ENCODE results near the gene PLGRKT. TPM values are rescaled to one million over a fixed set of nuclear protein-coding genes. Genes with fewer than 3 reads are reported as not detected.
A peak's percentile ranks its signal among the peaks of the same experiment; 100 is the strongest.
"Not testable (repeated sequence)": the region's sequence is repeated elsewhere in the genome, so short reads cannot be mapped to it uniquely, and the experiment has no call there.

PLGRKT gene
- total RNA-seq, 4 donors from 2014 or later, result 8.9 to 15.3 (median 12.3) TPM

DNA sequence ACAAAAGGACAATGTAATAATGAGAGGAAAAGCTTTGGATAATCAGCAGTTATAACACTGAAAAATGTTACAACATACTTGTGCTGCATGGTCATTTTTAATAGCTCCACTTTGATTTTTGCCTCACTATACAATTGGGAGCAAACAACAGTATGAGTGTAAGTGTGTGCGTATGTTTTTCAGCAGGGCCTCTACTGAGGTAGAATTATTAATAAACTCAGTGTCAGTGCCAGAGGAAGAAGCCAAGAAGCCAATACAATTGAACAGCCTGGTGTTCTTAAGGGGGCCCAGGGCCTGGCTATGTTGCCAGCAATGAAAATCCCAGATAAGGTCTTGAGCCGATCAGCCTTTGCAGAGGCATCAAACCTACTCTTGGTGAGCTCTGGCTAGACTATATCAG lies 81.9 kb downstream of the PLGRKT start:
- ATAC-seq (ENCODE audit: low FRiP score), result no peak
- TF ChIP-seq, protein P1, sequence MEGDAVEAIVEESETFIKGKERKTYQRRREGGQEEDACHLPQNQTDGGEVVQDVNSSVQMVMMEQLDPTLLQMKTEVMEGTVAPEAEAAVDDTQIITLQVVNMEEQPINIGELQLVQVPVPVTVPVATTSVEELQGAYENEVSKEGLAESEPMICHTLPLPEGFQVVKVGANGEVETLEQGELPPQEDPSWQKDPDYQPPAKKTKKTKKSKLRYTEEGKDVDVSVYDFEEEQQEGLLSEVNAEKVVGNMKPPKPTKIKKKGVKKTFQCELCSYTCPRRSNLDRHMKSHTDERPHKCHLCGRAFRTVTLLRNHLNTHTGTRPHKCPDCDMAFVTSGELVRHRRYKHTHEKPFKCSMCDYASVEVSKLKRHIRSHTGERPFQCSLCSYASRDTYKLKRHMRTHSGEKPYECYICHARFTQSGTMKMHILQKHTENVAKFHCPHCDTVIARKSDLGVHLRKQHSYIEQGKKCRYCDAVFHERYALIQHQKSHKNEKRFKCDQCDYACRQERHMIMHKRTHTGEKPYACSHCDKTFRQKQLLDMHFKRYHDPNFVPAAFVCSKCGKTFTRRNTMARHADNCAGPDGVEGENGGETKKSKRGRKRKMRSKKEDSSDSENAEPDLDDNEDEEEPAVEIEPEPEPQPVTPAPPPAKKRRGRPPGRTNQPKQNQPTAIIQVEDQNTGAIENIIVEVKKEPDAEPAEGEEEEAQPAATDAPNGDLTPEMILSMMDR (IDR thresholded peaks at IDR 0.05), result no peak

GRCh38 chr9:5355226-5355625 lies 82.5 kb downstream of the PLGRKT start:
- TF ChIP-seq, protein P1 (IDR thresholded peaks at IDR 0.05), result no peak
- no peak for DNase-seq (ENCODE audit: low spot score)
- no peak for ATAC-seq (ENCODE audit: low FRiP score)

More for the DNA sequence above, 81.9 kb downstream of the PLGRKT start:
- DNase-seq (ENCODE audit: low spot score), result no peak

DNA sequence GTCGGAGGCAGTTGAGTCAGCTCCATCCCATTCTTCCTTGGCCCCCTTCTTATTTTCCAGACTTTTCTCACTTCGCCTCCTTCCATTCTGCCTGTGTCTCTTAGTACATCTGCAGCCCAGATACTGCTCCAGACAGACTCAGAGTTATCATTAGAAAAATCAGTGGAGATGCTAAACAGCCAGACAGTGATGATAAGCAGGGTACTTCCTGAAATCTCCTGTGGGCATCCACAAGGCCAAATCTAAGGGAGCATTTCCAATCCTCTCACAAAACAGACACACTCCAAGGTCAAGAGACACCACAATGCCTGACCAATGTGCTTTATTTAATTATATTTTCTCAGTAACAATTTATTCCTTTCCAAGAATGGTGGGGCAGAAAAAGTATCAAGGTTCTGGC lies 83.5 kb downstream of the PLGRKT start:
- TF ChIP-seq, protein P1 (IDR thresholded peaks at IDR 0.05), result no peak
- DNase-seq (ENCODE audit: low spot score) (no peak), ATAC-seq (ENCODE audit: low FRiP score) (no peak)

DNA sequence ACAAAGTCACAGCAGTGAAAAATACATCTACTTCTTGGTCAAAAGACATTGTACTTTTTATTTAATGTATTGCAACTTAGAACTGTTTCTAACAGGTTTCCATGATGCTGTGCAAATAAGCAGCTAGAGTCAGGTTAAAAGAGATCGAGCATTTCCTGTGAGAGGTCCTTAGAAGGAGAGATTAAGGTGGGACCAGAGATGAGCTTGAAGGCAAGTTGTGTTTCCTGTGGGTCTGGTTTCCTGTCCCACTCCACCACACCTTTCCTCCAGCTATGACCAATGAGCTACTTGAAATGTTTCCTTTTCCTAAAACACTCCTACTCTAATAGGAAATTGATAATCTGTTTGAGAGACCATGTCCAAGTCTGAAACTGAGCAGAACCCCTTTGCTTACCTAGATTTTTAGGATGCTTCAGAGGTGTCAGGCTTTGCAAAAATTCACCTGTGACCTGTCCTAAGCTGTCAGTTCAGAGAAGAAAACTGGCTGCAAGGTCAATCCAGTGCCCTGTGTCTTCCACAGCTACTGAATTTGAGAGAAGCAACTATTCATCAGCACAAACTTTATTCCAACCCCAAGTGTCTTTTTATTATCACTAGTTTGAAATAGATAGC lies 85.0 kb downstream of the PLGRKT start:
- no peak for ATAC-seq (ENCODE audit: low FRiP score)
- DNase-seq (ENCODE audit: low spot score), result no peak
- TF ChIP-seq, protein P1 (IDR thresholded peaks at IDR 0.05), result no peak

- DNase-seq (ENCODE audit: low spot score), result not testable (repeated sequence)
- peak; percentile 100 for ATAC-seq (ENCODE audit: low FRiP score)
These were observed 98.4 kb downstream of the PLGRKT start, which contains the start of gene RLN1 for GRCh38 chr9:5338992-5339981. TSS of gene RLN1 (minus strand) at chr9:5339876. CDS start at chr9:5339746, 130 bp downstream.

DNA sequence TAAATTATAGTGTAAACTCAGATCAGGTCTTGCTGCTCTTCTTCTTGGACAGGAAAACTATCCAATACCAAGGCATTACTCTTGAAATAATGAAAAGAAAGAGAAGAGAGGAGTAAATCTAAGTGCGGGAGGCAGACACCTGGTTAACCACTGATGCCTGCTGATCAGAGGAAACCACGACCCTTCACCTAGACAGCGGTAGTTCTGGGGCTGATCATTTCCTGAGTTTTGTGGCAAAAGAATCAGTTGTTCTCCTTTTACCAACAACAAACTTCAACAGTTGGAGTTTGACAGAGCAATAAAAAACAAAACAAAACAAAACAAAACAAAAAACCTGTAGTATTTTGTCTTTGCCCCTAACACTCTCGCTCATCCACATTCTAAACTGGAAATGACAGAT lies 101.0 kb downstream of the PLGRKT start:
- ATAC-seq (ENCODE audit: low FRiP score) (no peak), DNase-seq (ENCODE audit: low spot score) (no peak)
- TF ChIP-seq, protein P1 (IDR thresholded peaks at IDR 0.05), result no peak

GRCh38 chr9:5331276-5331675 lies 106.4 kb downstream of the PLGRKT start:
- not testable (repeated sequence) for ATAC-seq (ENCODE audit: low FRiP score); DNase-seq (ENCODE audit: low spot score)

Data from omental fat pad (tissue), 4 donors.